ENCODE data around the gene NUDCD2. TPM values are rescaled to one million over a fixed set of nuclear protein-coding genes. Genes with fewer than 3 reads are reported as not detected.

NUDCD2 gene
- total RNA-seq, 2 donors from 2014 or later, result 8.0 to 8.6 TPM

DNA sequence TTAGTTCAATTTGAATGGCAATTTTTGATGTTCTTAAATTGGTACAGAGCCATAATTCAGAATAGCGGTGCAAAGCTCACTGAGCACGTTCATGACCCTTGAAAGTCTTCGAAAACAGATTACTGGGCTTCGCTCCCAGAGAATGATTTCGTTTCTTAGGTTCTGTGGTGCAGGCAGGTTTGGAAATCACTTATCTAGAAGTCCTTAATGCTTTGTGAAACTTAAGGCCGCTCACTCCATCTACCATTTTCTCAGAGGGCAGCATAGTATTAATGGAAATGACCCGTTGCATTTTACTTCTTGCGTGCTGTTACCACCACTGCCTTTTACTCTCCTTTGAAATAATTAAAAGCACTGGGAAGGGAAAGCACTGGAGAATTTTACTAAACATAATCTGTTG lies 42.6 kb upstream of the NUDCD2 start:
- WGBS, result 72% methylated on average over 8 of the region's 8 CpGs
- H3K4me1 ChIP-seq (replicated peaks), result peaks cover 3% of the 10 kb centered on the region
- H3K4me3 ChIP-seq, result peak overlapping the region in 1 of 2 donors; percentile 19
- no peaks in the 10 kb centered on the region for H3K27me3 ChIP-seq (replicated peaks; ENCODE audit: insufficient read depth)
- H3K36me3 ChIP-seq, result no peaks in the 10 kb centered on the region
- no peak for DNase-seq (ENCODE audit: low spot score)
- peak overlapping the region in 1 of 2 donors; percentile 99 for H3K27ac ChIP-seq
- intact Hi-C loops (cut with DNase I), result no loop called here
- no peak for TF ChIP-seq CTCF (IDR thresholded peaks at IDR 0.05)
- no peak for TF ChIP-seq POLR2A (IDR thresholded peaks at IDR 0.05)
- no peak for TF ChIP-seq POLR2AphosphoS5 (IDR thresholded peaks at IDR 0.05)
- H3K9me3 ChIP-seq, result no peaks in the 10 kb centered on the region

DNA sequence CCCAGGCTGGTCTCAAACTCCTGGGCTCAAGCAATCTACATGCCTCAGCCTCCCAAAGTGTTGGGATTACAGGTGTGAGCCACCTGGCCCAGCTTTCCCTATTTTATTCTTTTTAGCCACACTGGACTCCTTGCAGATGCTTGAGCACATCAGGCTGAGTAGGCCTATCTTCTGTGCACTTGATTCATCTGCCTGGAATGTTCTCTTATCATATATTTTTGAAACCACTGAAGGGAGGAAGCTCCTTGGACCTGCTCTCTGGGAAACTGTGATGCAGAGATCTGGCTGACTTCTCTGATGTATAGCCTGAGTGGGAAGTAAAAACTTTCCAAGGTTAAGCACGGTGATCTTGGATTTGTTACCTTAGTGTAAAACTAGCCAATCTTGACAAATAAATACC lies 39.0 kb upstream of the NUDCD2 start:
- TF ChIP-seq CTCF (IDR thresholded peaks at IDR 0.05) (no peak), POLR2AphosphoS5 (IDR thresholded peaks at IDR 0.05) (no peak), POLR2A (IDR thresholded peaks at IDR 0.05) (no peak)
- no peaks in the 10 kb centered on the region for H3K27me3 ChIP-seq (replicated peaks; ENCODE audit: insufficient read depth)
- H3K36me3 ChIP-seq, result no peaks in the 10 kb centered on the region
- H3K9me3 ChIP-seq, result no peaks in the 10 kb centered on the region
- no peak overlapping the region for H3K4me3 ChIP-seq
- H3K4me1 ChIP-seq (replicated peaks), result no peaks in the 10 kb centered on the region
- no peak for DNase-seq (ENCODE audit: low spot score)
- 94% methylated on average over 1 of the region's 1 CpG for WGBS
- intact Hi-C loops (cut with DNase I), result no loop called here
- no peak overlapping the region for H3K27ac ChIP-seq

- Histone ChIP-seq H3K4me1 (replicated peaks) (no peaks in the 10 kb centered on the region), H3K4me3 (no peak overlapping the region), H3K27ac (no peak overlapping the region), H3K9me3 (no peaks in the 10 kb centered on the region), H3K36me3 (no peaks in the 10 kb centered on the region), H3K27me3 (replicated peaks; ENCODE audit: insufficient read depth) (no peaks in the 10 kb centered on the region)
- WGBS, result 84% methylated on average over 3 of the region's 3 CpGs
- TF ChIP-seq CTCF (IDR thresholded peaks at IDR 0.05), result no peak
- TF ChIP-seq POLR2A (IDR thresholded peaks at IDR 0.05), result no peak
- TF ChIP-seq POLR2AphosphoS5 (IDR thresholded peaks at IDR 0.05), result no peak
- no peak for DNase-seq (ENCODE audit: low spot score)
- intact Hi-C loops (cut with DNase I), result no loop called here
These were observed 37.4 kb upstream of the NUDCD2 start for GRCh38 chr5:163497315-163497714.

DNA sequence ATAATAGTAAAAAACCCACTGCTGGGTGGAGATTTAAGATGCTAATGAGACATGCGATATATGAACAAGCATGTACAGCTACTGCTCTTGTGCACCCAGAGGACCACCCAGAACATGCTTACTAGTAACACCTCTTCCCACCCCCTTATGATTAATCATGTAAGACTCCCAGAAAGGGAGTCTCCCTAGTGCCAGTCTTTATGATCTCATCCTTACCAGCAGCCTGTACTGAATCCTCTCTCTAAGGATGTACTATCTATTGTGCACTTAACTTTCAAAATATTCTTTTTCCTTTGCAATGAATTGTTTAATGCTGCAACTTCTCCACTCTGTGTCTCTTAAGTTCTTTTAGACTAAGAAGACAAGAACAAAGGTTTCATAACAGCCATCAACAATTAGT lies 36.4 kb upstream of the NUDCD2 start:
- no peaks in the 10 kb centered on the region for H3K27me3 ChIP-seq (replicated peaks; ENCODE audit: insufficient read depth)
- intact Hi-C loops (cut with DNase I), result no loop called here
- H3K4me1 ChIP-seq (replicated peaks), result no peaks in the 10 kb centered on the region
- no peak overlapping the region for H3K4me3 ChIP-seq
- no peaks in the 10 kb centered on the region for H3K36me3 ChIP-seq
- 94% methylated on average over 1 of the region's 1 CpG for WGBS
- H3K27ac ChIP-seq, result no peak overlapping the region
- no peaks in the 10 kb centered on the region for H3K9me3 ChIP-seq
- DNase-seq (ENCODE audit: low spot score), result no peak
- no peak for TF ChIP-seq POLR2AphosphoS5 (IDR thresholded peaks at IDR 0.05)
- no peak for TF ChIP-seq POLR2A (IDR thresholded peaks at IDR 0.05)
- TF ChIP-seq CTCF (IDR thresholded peaks at IDR 0.05), result no peak

DNA sequence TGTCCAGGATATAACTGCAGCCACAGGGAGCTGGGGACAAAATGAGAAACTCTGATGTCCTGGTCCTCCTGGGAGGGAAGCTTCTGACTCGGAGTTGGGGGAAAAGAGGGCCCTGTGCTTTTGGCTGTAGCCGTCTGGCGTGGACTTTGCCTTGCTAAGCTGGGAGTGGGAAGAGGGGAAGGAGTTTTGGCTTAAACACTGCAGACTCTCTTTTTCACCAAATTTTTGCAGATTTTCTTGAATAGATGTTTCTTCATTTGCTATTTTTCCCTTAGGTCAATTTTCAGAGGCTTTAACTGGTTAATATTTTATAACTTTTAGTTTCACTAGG lies 29.8 kb upstream of the NUDCD2 start:
- H3K27me3 ChIP-seq (replicated peaks; ENCODE audit: insufficient read depth), result no peaks in the 10 kb centered on the region
- no peak overlapping the region for H3K27ac ChIP-seq
- no peaks in the 10 kb centered on the region for H3K36me3 ChIP-seq
- intact Hi-C loops (cut with DNase I), result no loop called here
- H3K4me3 ChIP-seq, result no peak overlapping the region
- WGBS, result 93% methylated on average over 3 of the region's 3 CpGs
- no peak for DNase-seq (ENCODE audit: low spot score)
- no peak for TF ChIP-seq POLR2AphosphoS5 (IDR thresholded peaks at IDR 0.05)
- no peak for TF ChIP-seq POLR2A (IDR thresholded peaks at IDR 0.05)
- no peak for TF ChIP-seq CTCF (IDR thresholded peaks at IDR 0.05)
- no peaks in the 10 kb centered on the region for H3K9me3 ChIP-seq
- no peaks in the 10 kb centered on the region for H3K4me1 ChIP-seq (replicated peaks)
